Mucosa of gallbladder (tissue), 1 donor: ENCODE results near the gene PYCR2. TPM values are rescaled to one million over a fixed set of nuclear protein-coding genes. Genes with fewer than 3 reads are reported as not detected.

Experiments
- DNase-seq: peaks from one replicate; pipeline ENCODE4 v3.0.0-alpha.2; 2020; ENCODE audit warnings: low spot score
- total RNA-seq: library from RNA; stranded (reverse); gene quantifications from one replicate; pipeline ENCODE4 v1.2.1, GENCODE V29; 2021
- donor health status: DM: no; HTN: no; CAD: no.

The PYCR2 gene
- total RNA-seq, 1 donor from 2014 or later: 71.8 TPM

DNA sequence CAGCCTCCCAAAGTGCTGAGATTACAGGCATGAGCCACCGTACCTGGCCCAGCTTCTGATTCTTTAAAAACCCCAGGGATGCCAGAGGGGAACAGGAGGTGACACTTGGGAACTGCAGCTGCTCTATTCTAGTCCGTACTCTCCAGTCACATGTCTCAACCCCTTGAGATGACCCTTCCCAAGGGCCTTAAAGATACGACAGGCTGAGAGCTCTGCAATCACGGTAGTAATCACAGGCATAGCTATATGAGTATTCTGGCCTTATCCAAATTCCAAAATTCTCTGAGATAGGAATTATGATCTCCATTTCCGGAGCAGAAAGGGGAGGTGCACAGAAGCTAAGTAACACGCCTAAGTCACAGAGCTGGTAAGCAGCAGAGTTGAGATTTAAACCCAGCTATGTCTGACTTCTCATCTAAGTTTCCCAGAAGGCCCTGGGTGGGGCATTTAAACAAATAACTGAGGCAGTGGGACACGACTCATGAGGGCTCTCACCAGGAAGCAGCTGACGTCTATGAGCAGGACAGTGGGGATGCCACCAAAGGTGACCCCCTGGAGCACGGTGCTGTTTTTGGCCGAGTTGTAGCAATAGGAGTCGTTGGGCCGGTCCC, 47.0 kb downstream of the PYCR2 start:
- DNase-seq: no peak

DNA sequence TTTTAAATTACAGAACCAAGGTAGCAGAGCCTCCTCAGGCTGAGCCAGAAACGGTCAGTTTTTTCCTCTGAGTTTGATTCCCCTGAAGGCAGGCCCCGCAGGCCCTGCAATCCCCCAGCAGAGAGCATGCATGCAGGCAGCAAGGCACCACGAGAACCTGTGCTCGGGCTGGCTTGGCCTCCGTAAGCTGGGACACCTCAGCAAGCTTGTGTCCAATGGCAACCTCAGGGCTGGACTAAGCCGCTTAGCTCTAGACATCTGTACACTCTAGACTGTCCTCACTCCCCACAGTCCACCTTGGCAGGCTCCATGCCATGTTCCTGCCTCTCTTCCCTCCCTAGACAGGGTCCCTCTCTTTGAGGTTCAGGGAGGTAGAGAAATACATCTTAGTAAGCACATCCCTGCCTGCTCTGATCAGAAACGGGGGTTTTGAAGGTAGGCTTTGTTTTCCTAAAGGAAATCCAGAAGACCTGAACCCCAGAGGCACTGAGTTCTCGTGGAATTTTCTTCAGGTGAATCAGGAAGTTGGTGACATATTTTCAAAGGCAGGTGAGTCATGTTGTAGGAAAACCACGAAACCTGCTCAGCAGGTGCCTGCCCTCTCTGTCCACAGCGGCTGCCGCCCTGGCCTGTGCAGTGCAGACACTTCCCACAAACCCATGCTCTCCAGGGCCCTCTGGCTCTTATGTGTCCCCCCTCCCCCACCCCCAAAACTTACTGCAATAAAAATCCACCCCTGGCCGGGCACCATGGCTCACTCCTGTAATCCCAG, 48.8 kb downstream of the PYCR2 start:
- peak; percentile 68 for DNase-seq

DNA sequence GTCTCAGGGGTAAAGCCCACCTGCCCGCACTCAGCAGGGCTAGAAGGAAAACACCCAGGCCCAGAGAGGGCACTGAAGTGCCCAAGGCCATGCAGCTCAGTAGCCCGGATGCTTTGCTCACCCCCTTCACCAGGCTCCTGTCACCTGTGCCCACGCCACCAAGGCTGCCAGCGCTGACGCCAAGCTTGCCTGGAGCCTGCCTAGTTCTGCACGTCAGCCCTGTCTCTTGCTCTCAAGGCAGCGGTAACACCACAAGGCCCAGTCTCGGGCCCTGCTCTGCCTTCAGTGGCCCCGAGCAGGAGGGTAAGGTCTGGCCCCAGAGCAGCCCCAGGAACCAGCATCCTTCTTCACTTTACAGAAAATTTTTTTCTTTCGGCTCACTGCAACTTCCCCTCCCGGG, 49.6 kb downstream of the PYCR2 start:
- no peak for DNase-seq

DNA sequence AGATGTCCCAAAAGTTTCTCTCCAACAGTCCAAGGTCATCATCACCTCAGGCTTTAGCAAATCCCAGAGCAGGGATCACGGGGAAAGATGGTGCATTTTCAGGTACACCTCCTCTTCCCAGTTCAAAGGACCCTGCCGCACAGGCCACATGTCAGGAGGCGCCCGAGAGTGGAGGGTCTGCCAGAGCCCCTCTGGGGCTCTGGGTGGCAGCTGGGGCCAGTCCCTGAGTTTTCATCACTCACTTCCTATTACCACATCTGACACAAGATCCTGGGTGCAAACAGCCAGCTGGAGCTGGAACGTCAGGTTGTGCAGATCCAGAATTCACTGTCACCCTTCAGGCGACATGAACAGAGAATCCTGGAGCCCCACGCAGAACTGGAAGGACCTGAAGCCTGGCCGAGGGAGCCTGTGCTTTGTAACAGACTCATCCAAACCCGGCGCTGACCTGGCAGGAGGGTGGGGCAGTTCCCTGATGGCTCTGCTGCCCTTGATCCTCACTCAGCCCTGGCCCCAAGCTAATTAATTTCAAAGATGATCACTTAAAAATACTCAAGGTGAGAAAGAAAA, 50.7 kb downstream of the PYCR2 start:
- no peak for DNase-seq

DNA sequence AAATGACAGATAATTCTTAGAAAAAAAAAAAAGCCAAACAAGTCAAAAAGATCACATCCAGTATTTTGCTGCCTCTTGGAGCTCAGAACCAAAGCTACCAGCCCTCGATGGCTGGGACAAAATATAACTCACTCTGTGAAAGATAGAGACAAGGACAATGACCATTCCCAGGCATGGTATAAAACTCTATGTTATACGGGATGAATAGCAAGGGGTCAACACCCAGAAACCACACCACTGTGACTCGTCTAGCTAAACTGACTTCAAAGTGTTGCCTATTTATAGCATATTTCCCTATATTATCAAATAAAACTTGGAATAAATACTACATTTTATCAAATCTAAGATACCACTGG, 52.0 kb downstream of the PYCR2 start:
- DNase-seq: no peak

DNA sequence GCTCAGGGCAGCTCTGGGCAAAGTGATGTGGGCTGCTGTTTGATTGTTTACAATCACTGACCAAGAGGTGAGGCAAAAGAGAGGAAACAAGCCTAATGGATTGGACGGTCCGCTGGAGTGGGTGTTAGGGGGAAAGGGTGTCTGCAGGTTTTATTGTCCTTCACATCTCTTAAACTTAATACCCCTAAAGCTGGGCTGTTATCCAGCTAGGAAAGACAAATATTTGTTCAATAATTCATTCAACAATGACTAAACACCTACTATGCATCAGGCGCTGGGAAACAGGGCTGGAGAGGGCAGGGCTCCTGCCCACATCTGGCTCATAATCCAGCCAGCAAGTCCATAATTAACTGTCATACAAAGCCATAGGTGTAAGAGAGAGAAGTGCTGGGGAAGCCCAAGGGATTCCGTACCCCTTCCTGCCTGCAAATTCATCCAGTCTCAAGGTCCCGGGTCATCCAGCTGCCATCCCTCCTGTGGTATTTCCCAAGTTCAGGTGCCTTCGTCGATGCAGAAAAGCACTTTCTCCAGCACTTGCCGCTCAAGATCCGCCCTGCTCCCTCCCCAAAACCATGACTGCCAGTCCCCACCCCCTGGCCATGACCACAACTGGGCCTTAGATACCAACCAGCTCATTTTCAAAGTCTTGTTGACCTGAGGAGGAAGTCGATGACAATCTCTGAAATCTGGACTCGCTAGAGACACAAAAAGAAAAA, 52.5 kb downstream of the PYCR2 start:
- DNase-seq: no peak

DNA sequence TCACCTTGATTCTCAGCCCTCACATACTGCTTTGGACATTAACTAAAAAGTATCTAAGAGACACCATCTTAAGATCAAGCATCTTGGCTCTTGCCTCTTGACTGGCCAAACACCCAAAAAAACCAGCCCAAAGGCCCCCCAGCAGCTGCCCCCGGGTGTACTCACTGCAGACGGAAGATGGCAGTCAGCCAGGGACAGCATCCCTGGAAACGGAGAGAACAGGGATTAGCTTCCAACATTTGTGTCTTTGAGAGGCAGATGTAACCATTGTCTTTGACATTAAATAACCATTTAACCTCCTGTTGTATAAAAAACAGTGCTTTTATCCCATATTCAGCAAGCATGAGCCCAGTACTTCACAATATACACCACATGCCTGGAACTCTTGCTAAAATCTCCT, 53.1 kb downstream of the PYCR2 start:
- no peak for DNase-seq

Other genes with a start within 250 kb of the PYCR2 start
- gene SRP9, start 146.4 kb downstream of the PYCR2 start, total RNA-seq: 292 TPM
- 231 TPM for gene EPHX1, start 114.1 kb downstream of the PYCR2 start, total RNA-seq
- gene TMEM63A, start 41.9 kb downstream of the PYCR2 start, total RNA-seq: 153 TPM
- gene LEFTY1, start 35.1 kb downstream of the PYCR2 start, total RNA-seq: 1.5 TPM
- 0.23 TPM for gene LEFTY2, start 17.0 kb upstream of the PYCR2 start, total RNA-seq
- gene SDE2, start 75.1 kb upstream of the PYCR2 start, total RNA-seq: 15.0 TPM
- 492 TPM for gene H3-3A, start 138.5 kb upstream of the PYCR2 start, total RNA-seq